ENCODE data around the gene ACBD7. TPM values are rescaled to one million over a fixed set of nuclear protein-coding genes. Genes with fewer than 3 reads are reported as not detected.

ACBD7 gene
- total RNA-seq, 4 donors from 2014 or later = not detected

- H3K36me3 ChIP-seq = peaks cover 4 to 39% of the 10 kb centered on the region in 2 donors
- no peaks in the 10 kb centered on the region for H3K4me1 ChIP-seq
- intact Hi-C loops (cut with DNase I; ENCODE audit: low total_unique reads) = no loop called here
- in situ Hi-C loops (cut with MboI; ENCODE audit: low sequenced_read_pairs in 4 of 4) = no loop called here
- DNase-seq (no peak), ATAC-seq (no peak)
- H3K27ac ChIP-seq = no peak overlapping the region
- no peak overlapping the region for H3K4me3 ChIP-seq
- H3K9me3 ChIP-seq = no peaks in the 10 kb centered on the region
- no peak for TF ChIP-seq POLR2A (IDR thresholded peaks at IDR 0.05)
- TF ChIP-seq CTCF (IDR thresholded peaks at IDR 0.05 in 4 of 5, conservative IDR thresholded peaks at IDR 0.05 in 1 of 5) = no peak
- H3K27me3 ChIP-seq = no peaks in the 10 kb centered on the region
Observed at GRCh38 chr10:15112657-15113056, 24.1 kb upstream of the ACBD7 start.

- Histone ChIP-seq H3K27me3 (no peaks in the 10 kb centered on the region), H3K27ac (no peak overlapping the region), H3K4me1 (peaks cover 0 to 4% of the 10 kb centered on the region in 2 donors), H3K9me3 (no peaks in the 10 kb centered on the region), H3K36me3 (peaks cover 4 to 68% of the 10 kb centered on the region in 2 donors), H3K4me3 (no peak overlapping the region)
- ATAC-seq (peak; percentile 76 to 91), DNase-seq (peak in 1 of 2 donors; percentile 38)
- TF ChIP-seq CTCF (IDR thresholded peaks at IDR 0.05 in 4 of 5, conservative IDR thresholded peaks at IDR 0.05 in 1 of 5) (peak; percentile 69 to 88 (median 79)), POLR2A (IDR thresholded peaks at IDR 0.05) (no peak)
- intact Hi-C loops (cut with DNase I; ENCODE audit: low total_unique reads) (no loop called here), in situ Hi-C loops (cut with MboI; ENCODE audit: low sequenced_read_pairs in 4 of 4) (loop anchor here in 3 of 4 donors (10.0 kb wide), 1 partner anchor 152 kb away; the partner anchor contains the start of genes DCLRE1C (in 3 of the 3) and MEIG1 (in 3 of the 3))
Observed at GRCh38 chr10:15106352-15107013, 17.9 kb upstream of the ACBD7 start.

GRCh38 chr10:15103513-15103912, 14.9 kb upstream of the ACBD7 start:
- intact Hi-C loops (cut with DNase I; ENCODE audit: low total_unique reads) = no loop called here
- no peak for DNase-seq
- no peak overlapping the region for H3K4me3 ChIP-seq
- no peaks in the 10 kb centered on the region for H3K9me3 ChIP-seq
- in situ Hi-C loops (cut with MboI; ENCODE audit: low sequenced_read_pairs in 4 of 4) = loop anchor here in 3 of 4 donors (10.0 kb wide), 1 partner anchor 149 kb away; the partner anchor contains the start of genes DCLRE1C (in 3 of the 3) and MEIG1 (in 3 of the 3)
- H3K27ac ChIP-seq = no peak overlapping the region
- no peaks in the 10 kb centered on the region for H3K27me3 ChIP-seq
- peaks cover 9 to 12% of the 10 kb centered on the region in 2 donors for H3K4me1 ChIP-seq
- TF ChIP-seq POLR2A (IDR thresholded peaks at IDR 0.05) (no peak), CTCF (IDR thresholded peaks at IDR 0.05 in 4 of 5, conservative IDR thresholded peaks at IDR 0.05 in 1 of 5) (no peak)
- peaks cover 0 to 49% of the 10 kb centered on the region in 2 donors for H3K36me3 ChIP-seq
- ATAC-seq = no peak

- peaks cover 18 to 20% of the 10 kb centered on the region in 2 donors for H3K4me1 ChIP-seq
- intact Hi-C loops (cut with DNase I; ENCODE audit: low total_unique reads) (loop anchor here (5.0 kb wide), 2 partner anchors 223 to 263 kb away; partner anchors contain the start of genes CDNF, HSPA14, MSANTD7 and SUV39H2), in situ Hi-C loops (cut with MboI; ENCODE audit: low sequenced_read_pairs in 4 of 4) (loop anchor here in 3 of 4 donors (10.0 to 25.0 kb wide), 3 partner anchors 145 to 263 kb away; partner anchors contain the start of genes DCLRE1C (in 3 of the 3), MEIG1 (in 3 of the 3), CDNF (in 1 of the 3) and HSPA14 (in 1 of the 3))
- DNase-seq = no peak
- H3K27me3 ChIP-seq = no peaks in the 10 kb centered on the region
- H3K27ac ChIP-seq = no peak overlapping the region
- H3K9me3 ChIP-seq = no peaks in the 10 kb centered on the region
- TF ChIP-seq CTCF (IDR thresholded peaks at IDR 0.05 in 4 of 5, conservative IDR thresholded peaks at IDR 0.05 in 1 of 5) (no peak), POLR2A (IDR thresholded peaks at IDR 0.05) (no peak)
- no peak for ATAC-seq
- peaks cover 0 to 29% of the 10 kb centered on the region in 2 donors for H3K36me3 ChIP-seq
- H3K4me3 ChIP-seq = no peak overlapping the region
Observed at GRCh38 chr10:15099886-15100285, 11.3 kb upstream of the ACBD7 start.

Measured in gastrocnemius medialis (tissue), 4 donors.